Loucy (cell line): ENCODE measurements around the gene SPRR4.

Experiments
- H2AFZ ChIP-seq: fragments of 200-600 bp; sonication (generic); 2 replicates; pipeline ENCODE4 v1.6.0; 2016; ENCODE audit warnings: antibody characterized with exemption, mild to moderate bottlenecking, low read length, moderate library complexity
- H3F3A ChIP-seq: fragments of 200-600 bp; 2 replicates; pipeline ENCODE4 v1.6.0; 2016; ENCODE audit warnings: antibody characterized with exemption, low read depth, mild to moderate bottlenecking
- H3K27me3 ChIP-seq: fragments of 200-600 bp; sonication (generic); 2 replicates; pipeline ENCODE4 v1.6.1; 2014; ENCODE audit warnings: low read length, mild to moderate bottlenecking; ENCODE audit not compliant: insufficient read depth, poor library complexity, severe bottlenecking
- H3K36me3 ChIP-seq: fragments of 200-600 bp; sonication (generic); 2 replicates; pipeline ENCODE4 v1.6.1; 2016; ENCODE audit warnings: low read length; ENCODE audit not compliant: insufficient read depth
- H3K4me1 ChIP-seq: fragments of 200-600 bp; sonication (generic); 2 replicates; pipeline ENCODE4 v1.5.1; 2014; ENCODE audit warnings: low read length, mild to moderate bottlenecking; ENCODE audit not compliant: insufficient read depth, poor library complexity, severe bottlenecking
- H3K4me2 ChIP-seq: fragments of 200-600 bp; sonication (generic); 2 replicates; pipeline ENCODE4 v1.6.0; 2014; ENCODE audit warnings: antibody characterized with exemption, low read length, low read depth, mild to moderate bottlenecking; ENCODE audit not compliant: poor library complexity, severe bottlenecking
- H3K4me3 ChIP-seq: fragments of 200-600 bp; sonication (generic); 2 replicates; pipeline ENCODE4 v1.5.1; 2014; ENCODE audit warnings: low read length, mild to moderate bottlenecking, mixed read lengths; ENCODE audit not compliant: poor library complexity, severe bottlenecking
- H3K79me2 ChIP-seq: fragments of 200-600 bp; sonication (generic); 2 replicates; pipeline ENCODE4 v1.6.1; 2014; ENCODE audit warnings: low read length; ENCODE audit not compliant: insufficient read depth
- H3K9ac ChIP-seq: fragments of 200-600 bp; sonication (generic); 2 replicates; pipeline ENCODE4 v1.6.0; 2014; ENCODE audit warnings: mild to moderate bottlenecking, low read depth, low read length, moderate library complexity; ENCODE audit not compliant: poor library complexity, severe bottlenecking
- H3K9me2 ChIP-seq: fragments of 200-600 bp; sonication (generic); replicated peaks from 2 replicates; pipeline ENCODE4 v1.6.1; 2016; ENCODE audit warnings: low read depth, low read length, mixed read lengths
- H3K9me3 ChIP-seq: fragments of 200-600 bp; sonication (generic); 2 replicates; pipeline ENCODE4 v1.6.1; 2014; ENCODE audit warnings: mild to moderate bottlenecking, antibody characterized with exemption, low read length, low read depth; ENCODE audit not compliant: insufficient read depth
- H4K20me1 ChIP-seq: fragments of 200-600 bp; sonication (generic); 2 replicates; pipeline ENCODE4 v1.6.0; 2014; ENCODE audit warnings: antibody characterized with exemption, low read length, mild to moderate bottlenecking; ENCODE audit not compliant: insufficient read depth, poor library complexity, severe bottlenecking
- EZH2phosphoT487 ChIP-seq: fragments of 200-600 bp; IDR thresholded peaks from 2 replicates; pipeline ENCODE4 v1.6.1; 2018; ENCODE audit warnings: antibody characterized with exemption, mild to moderate bottlenecking, moderate library complexity, borderline replicate concordance
- TF ChIP-seq, protein P1 (sequence below): fragments of 200-600 bp; sonication (generic); conservative IDR thresholded peaks from 2 replicates; pipeline ENCODE4 v1.5.1; 2014; ENCODE audit warnings: mild to moderate bottlenecking, antibody characterized with exemption, low read length

The SPRR4 gene

DNA sequence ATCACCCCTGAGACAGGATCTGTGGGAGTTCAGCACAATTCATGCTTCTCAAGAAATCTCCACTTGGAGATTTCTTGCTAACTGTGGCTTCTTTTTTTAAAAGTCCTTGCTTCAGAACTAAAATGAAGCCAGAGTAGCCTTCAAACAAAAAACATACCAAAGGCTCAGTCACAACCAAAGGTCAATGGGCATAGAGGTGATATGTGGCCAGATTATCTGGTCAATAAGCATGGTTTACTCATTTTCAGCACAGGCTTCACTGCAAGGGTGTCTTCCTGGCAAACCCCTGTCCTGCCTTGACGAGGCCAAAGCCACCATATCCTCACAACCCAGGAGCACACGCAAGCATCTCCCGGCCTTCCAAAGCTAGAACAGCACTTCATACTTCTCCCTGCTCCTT, 11.2 kb upstream of the SPRR4 start:
- Histone ChIP-seq H3F3A (no peaks in the 10 kb centered on the region), H3K9ac (no peak overlapping the region), H3K27me3 (no peaks in the 10 kb centered on the region), H3K9me3 (no peaks in the 10 kb centered on the region), H3K4me1 (no peaks in the 10 kb centered on the region), H4K20me1 (no peaks in the 10 kb centered on the region), H3K9me2 (no peaks in the 10 kb centered on the region), H3K79me2 (no peaks in the 10 kb centered on the region), H3K4me3 (no peak overlapping the region), H2AFZ (no peak overlapping the region), H3K4me2 (no peak overlapping the region), H3K36me3 (no peaks in the 10 kb centered on the region)
- TF ChIP-seq, protein P1, sequence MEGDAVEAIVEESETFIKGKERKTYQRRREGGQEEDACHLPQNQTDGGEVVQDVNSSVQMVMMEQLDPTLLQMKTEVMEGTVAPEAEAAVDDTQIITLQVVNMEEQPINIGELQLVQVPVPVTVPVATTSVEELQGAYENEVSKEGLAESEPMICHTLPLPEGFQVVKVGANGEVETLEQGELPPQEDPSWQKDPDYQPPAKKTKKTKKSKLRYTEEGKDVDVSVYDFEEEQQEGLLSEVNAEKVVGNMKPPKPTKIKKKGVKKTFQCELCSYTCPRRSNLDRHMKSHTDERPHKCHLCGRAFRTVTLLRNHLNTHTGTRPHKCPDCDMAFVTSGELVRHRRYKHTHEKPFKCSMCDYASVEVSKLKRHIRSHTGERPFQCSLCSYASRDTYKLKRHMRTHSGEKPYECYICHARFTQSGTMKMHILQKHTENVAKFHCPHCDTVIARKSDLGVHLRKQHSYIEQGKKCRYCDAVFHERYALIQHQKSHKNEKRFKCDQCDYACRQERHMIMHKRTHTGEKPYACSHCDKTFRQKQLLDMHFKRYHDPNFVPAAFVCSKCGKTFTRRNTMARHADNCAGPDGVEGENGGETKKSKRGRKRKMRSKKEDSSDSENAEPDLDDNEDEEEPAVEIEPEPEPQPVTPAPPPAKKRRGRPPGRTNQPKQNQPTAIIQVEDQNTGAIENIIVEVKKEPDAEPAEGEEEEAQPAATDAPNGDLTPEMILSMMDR, result no peak
- TF ChIP-seq EZH2phosphoT487, result no peak

DNA sequence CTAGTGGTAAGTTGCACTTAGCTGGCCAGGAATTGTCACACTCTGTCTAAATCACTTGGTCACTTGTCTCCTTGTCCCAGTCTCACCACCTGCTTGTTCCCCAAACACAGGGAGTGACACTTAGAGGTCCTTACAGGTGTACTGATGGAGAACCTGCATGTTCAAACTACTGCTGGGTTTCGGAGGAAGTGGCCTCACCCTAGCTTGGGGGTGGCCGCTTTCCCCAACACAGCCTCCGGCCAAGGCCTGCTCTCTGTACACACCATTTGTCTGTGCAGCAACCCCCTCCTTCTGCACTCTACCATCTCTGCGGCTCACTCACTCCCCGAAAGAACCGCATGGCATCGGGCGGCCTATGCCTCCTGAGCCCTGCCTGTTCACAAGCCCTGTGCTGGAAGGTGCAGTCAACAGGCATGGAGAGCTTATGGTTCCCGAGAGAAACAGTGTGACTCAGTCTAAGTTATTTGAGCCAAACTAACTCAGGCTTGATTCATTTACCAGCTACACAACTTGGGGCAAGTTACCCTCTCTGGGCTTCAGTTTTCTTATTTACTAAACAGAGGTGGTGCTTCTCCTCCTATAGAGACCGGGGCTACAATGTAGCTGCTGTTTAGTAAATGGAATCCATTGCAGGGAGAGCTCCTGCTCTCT, 10.5 kb upstream of the SPRR4 start:
- H3K9me3 ChIP-seq, result no peaks in the 10 kb centered on the region
- no peak overlapping the region for H3K9ac ChIP-seq
- no peak overlapping the region for H2AFZ ChIP-seq
- no peaks in the 10 kb centered on the region for H3F3A ChIP-seq
- H3K36me3 ChIP-seq, result no peaks in the 10 kb centered on the region
- H3K79me2 ChIP-seq, result no peaks in the 10 kb centered on the region
- no peaks in the 10 kb centered on the region for H3K9me2 ChIP-seq
- TF ChIP-seq, protein P1, result no peak
- no peaks in the 10 kb centered on the region for H3K4me1 ChIP-seq
- no peaks in the 10 kb centered on the region for H4K20me1 ChIP-seq
- H3K4me3 ChIP-seq, result no peak overlapping the region
- no peaks in the 10 kb centered on the region for H3K27me3 ChIP-seq
- H3K4me2 ChIP-seq, result no peak overlapping the region

DNA sequence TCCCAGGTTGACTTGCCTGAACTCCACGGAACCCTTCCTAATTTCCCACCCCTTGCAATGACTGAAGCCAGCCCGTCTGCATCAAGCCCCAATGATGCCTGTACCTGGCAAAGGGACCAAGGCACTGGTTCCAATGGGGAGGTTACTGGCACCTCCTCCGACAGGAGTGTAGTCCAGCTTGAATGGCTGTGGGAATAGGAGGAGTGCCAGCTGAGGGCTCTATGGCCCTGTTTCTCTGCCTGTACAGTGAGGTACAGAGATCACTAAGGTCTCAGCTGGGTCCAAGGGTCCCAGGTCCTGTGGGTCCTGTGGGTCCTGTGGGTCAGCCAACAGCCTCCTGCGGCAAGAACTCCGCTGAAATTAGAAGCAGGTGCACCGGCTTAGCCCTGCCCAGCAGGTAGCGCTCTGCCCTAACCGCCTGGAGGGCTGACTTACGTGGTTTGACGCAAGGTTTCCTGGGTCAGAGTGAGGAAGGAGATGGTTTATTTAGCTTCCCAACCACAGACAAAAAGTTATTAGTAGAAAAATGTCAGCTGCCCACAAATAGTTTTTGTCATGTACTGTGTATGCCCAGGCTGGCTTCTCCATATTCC, 9.9 kb upstream of the SPRR4 start:
- no peaks in the 10 kb centered on the region for H4K20me1 ChIP-seq
- no peak overlapping the region for H3K4me2 ChIP-seq
- TF ChIP-seq, protein P1, result peak; percentile 48
- no peak for TF ChIP-seq EZH2phosphoT487
- no peaks in the 10 kb centered on the region for H3F3A ChIP-seq
- H3K27me3 ChIP-seq, result no peaks in the 10 kb centered on the region
- 0 out of 2 replicates have a peak overlapping the region, but pooled peaks have one; percentile 23 for H2AFZ ChIP-seq
- H3K9me2 ChIP-seq, result no peaks in the 10 kb centered on the region
- no peak overlapping the region for H3K4me3 ChIP-seq
- H3K9ac ChIP-seq, result no peak overlapping the region
- no peaks in the 10 kb centered on the region for H3K79me2 ChIP-seq
- H3K9me3 ChIP-seq, result no peaks in the 10 kb centered on the region
- no peaks in the 10 kb centered on the region for H3K36me3 ChIP-seq
- H3K4me1 ChIP-seq, result no peaks in the 10 kb centered on the region
